ENCODE measurements around the gene ALKBH5.

DNA sequence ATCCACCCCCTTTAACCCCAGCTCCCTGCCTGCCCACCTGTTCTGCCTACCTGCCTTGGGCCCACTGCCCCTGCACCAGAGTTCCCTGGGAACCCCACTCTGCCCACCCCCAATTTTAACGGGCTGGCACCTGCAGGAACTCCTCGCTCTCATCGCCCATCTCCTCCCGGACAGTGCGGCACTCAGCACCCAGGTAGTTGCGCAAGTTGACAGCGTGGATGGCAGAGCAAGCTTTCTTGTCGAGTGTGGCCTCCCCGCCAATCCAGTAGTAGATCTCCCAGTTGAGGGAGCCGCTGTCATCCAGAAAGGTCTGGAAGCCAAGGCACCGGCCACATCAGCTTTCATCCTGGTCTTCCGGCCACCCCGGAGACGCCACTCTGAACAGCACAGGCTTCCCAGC is 67.1 kb downstream of the ALKBH5 start:
- TF ChIP-seq, protein P1, sequence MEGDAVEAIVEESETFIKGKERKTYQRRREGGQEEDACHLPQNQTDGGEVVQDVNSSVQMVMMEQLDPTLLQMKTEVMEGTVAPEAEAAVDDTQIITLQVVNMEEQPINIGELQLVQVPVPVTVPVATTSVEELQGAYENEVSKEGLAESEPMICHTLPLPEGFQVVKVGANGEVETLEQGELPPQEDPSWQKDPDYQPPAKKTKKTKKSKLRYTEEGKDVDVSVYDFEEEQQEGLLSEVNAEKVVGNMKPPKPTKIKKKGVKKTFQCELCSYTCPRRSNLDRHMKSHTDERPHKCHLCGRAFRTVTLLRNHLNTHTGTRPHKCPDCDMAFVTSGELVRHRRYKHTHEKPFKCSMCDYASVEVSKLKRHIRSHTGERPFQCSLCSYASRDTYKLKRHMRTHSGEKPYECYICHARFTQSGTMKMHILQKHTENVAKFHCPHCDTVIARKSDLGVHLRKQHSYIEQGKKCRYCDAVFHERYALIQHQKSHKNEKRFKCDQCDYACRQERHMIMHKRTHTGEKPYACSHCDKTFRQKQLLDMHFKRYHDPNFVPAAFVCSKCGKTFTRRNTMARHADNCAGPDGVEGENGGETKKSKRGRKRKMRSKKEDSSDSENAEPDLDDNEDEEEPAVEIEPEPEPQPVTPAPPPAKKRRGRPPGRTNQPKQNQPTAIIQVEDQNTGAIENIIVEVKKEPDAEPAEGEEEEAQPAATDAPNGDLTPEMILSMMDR (conservative IDR thresholded peaks at IDR 0.05 in 1 of 2, IDR thresholded peaks at IDR 0.05 in 1 of 2; ENCODE audit: extremely low read depth in 1 of 2, insufficient read depth in 1 of 2, low read depth in 1 of 2, low read length in 2 of 2) = no peak
- no peak for TF ChIP-seq EZH2 (IDR thresholded peaks at IDR 0.05; ENCODE audit: borderline replicate concordance, low read length)

Measured in mammary epithelial cell (primary cell).